H1 (cell line): ENCODE data around the gene RPL36AL. TPM values are rescaled to one million over a fixed set of nuclear protein-coding genes. Genes with fewer than 3 reads are reported as not detected.

Experiments used
- ATF3 ChIP-seq: IDR thresholded peaks from 2 replicates; pipeline ENCODE4 v1.6.1; 2011; ENCODE audit warnings: low read depth, mild to moderate bottlenecking, low read length; ENCODE audit not compliant: insufficient read depth
- BACH1 ChIP-seq: IDR thresholded peaks from 2 replicates; pipeline ENCODE4 v1.6.1; 2012; ENCODE audit warnings: low read length, improper control_type of control experiment
- BCL11A ChIP-seq, 2 experiments: IDR thresholded peaks; one replicate each; pipeline ENCODE4 v1.6.1; 2011; ENCODE audit warnings: low read depth in 2 of 2, low read length in 2 of 2, mild to moderate bottlenecking in 2 of 2
- CBX8 ChIP-seq: fragments of 300-800, 300-1000 bp; sonication (generic); IDR thresholded peaks from 2 replicates; pipeline ENCODE4 v1.7.1; 2016; ENCODE audit warnings: low read depth, low read length, borderline replicate concordance
- CHD1 ChIP-seq: IDR thresholded peaks from 2 replicates; pipeline ENCODE4 v1.6.1; 2012; ENCODE audit warnings: low read depth, low read length, improper control_type of control experiment
- CREB1 ChIP-seq: IDR thresholded peaks from 2 replicates; pipeline ENCODE4 v1.6.1; 2012; ENCODE audit warnings: inconsistent platforms
- E2F6 ChIP-seq: IDR thresholded peaks from 2 replicates; pipeline ENCODE4 v1.6.1; 2012; ENCODE audit warnings: inconsistent platforms
- GABPA ChIP-seq: IDR thresholded peaks from 2 replicates; pipeline ENCODE4 v1.6.1; 2011; ENCODE audit warnings: mild to moderate bottlenecking, low read length, moderate library complexity, borderline replicate concordance; ENCODE audit not compliant: insufficient read depth
- GTF2F1 ChIP-seq: IDR thresholded peaks from 2 replicates; pipeline ENCODE4 v1.6.1; 2012; ENCODE audit warnings: low read depth, low read length, improper control_type of control experiment, borderline replicate concordance
- JUND ChIP-seq: IDR thresholded peaks from 2 replicates; pipeline ENCODE4 v1.6.1; 2011; ENCODE audit warnings: mild to moderate bottlenecking, improper control_type of control experiment, low read length
- NANOG ChIP-seq: IDR thresholded peaks from 2 replicates; pipeline ENCODE4 v1.6.1; 2011; ENCODE audit warnings: low read length, low read depth, mild to moderate bottlenecking, inconsistent platforms; ENCODE audit not compliant: insufficient read depth, poor library complexity, severe bottlenecking
- NRF1 ChIP-seq: IDR thresholded peaks from 2 replicates; pipeline ENCODE4 v1.6.1; 2011; ENCODE audit warnings: mild to moderate bottlenecking, low read depth, low read length, improper control_type of control experiment
- POLR2A ChIP-seq, 2 experiments: IDR thresholded peaks; 1 replicate in 1 of 2; 2 replicates in 1 of 2; pipeline ENCODE4 v1.6.1; 2011; ENCODE audit warnings: low read depth in 2 of 2, low read length in 2 of 2, mild to moderate bottlenecking in 2 of 2; ENCODE audit errors: control extremely low read depth in 1 of 2
- POLR2AphosphoS5 ChIP-seq: IDR thresholded peaks from 2 replicates; pipeline ENCODE4 v1.6.1; 2011; ENCODE audit warnings: low read depth, low read length
- POU5F1 ChIP-seq: IDR thresholded peaks from 2 replicates; pipeline ENCODE4 v1.6.1; 2011; ENCODE audit warnings: low read depth, mild to moderate bottlenecking, low read length, moderate library complexity
- RFX5 ChIP-seq: IDR thresholded peaks from 2 replicates; pipeline ENCODE4 v1.6.1; 2011; ENCODE audit warnings: low read depth, low read length, improper control_type of control experiment, borderline replicate concordance
- SAP30 ChIP-seq: fragments of 300-600 bp; sonication (generic); IDR thresholded peaks from 2 replicates; pipeline ENCODE4 v1.7.1; 2012; ENCODE audit warnings: low read length, moderate library complexity, mild to moderate bottlenecking, inconsistent platforms; ENCODE audit not compliant: insufficient read depth, insufficient replicate concordance
- SIRT6 ChIP-seq: IDR thresholded peaks from one replicate; pipeline ENCODE4 v1.7.1; 2012; ENCODE audit warnings: low read length, inconsistent platforms
- SIX5 ChIP-seq: IDR thresholded peaks from 2 replicates; pipeline ENCODE4 v1.6.1; 2011; ENCODE audit warnings: mild to moderate bottlenecking, low read depth, low read length
- SUZ12 ChIP-seq: fragments of 200-600 bp; sonication (generic); IDR thresholded peaks from 2 replicates; pipeline ENCODE4 v1.6.1; 2012; ENCODE audit warnings: mild to moderate bottlenecking, inconsistent platforms, low read length, moderate library complexity, mixed read lengths
- TCF12 ChIP-seq: IDR thresholded peaks from 2 replicates; pipeline ENCODE4 v1.6.1; 2011; ENCODE audit warnings: low read depth, mild to moderate bottlenecking, low read length
- polyA plus RNA-seq, 7 experiments: library from polyadenylated mRNA; depleted of rRNA in 3 of 7; stranded (reverse) in 5 of 7; unstranded in 2 of 7; fragments of >200 nt in 5 of 7; fragments of 200-250 nt in 2 of 7; gene quantifications; 1 replicate in 5 of 7; 2 replicates in 1 of 7; 4 replicates in 1 of 7; pipeline versions ENCODE4 v1.2.1 to v1.2.3, GENCODE V29; 2011 to 2013; ENCODE audit warnings: missing spikeins in 2 of 7, mixed read lengths in 2 of 7
- total RNA-seq: library from RNA; stranded (reverse); fragmentation: NEBNext Ultra II Directional; extraction: Animal tissue kit (Norgen Biotek cat#: 25700); gene quantifications from 2 replicates; pipeline ENCODE4 v1.2.1, GENCODE V29; 2021

RPL36AL gene
- total and polyA plus RNA-seq, 2 of the 8 experiments (the other 6 are each of a cell fraction or from before 2014, with no cell fraction given), result 138 to 230 TPM

GRCh38 chr14:49598485-49599300 is 21.7 kb downstream of the RPL36AL start, which contains the start of gene LRR1 (continued):
- TF ChIP-seq SIRT6, result no peak
- TF ChIP-seq BCL11A (IDR thresholded peaks at IDR 0.05; ENCODE audit: low read depth in 2 of 2, low read length in 2 of 2), result no peak
- TF ChIP-seq SUZ12, result no peak
- 0 out of 2 replicates have a peak, but pooled peaks have one; percentile 24 for TF ChIP-seq TCF12
- TF ChIP-seq NANOG, result no peak
- no peak for TF ChIP-seq SIX5
- no peak for TF ChIP-seq RFX5
- peak; percentile 45 to 96 for TF ChIP-seq POLR2A (IDR thresholded peaks at IDR 0.05; ENCODE audit: control extremely low read depth in 1 of 2, low read depth in 2 of 2, low read length in 2 of 2)
- TF ChIP-seq CHD1, result no peak; the same call in 1 of the 2 replicates
- TF ChIP-seq GABPA, result no peak
- no peak for TF ChIP-seq CBX8
- no peak for TF ChIP-seq ATF3
- peak; percentile 90 for TF ChIP-seq E2F6
- TF ChIP-seq JUND, result no peak
- TF ChIP-seq SAP30, result peak; percentile 73
- no peak for TF ChIP-seq NRF1
- peak; percentile 58 for TF ChIP-seq CREB1
- TF ChIP-seq POU5F1, result no peak
- TF ChIP-seq POLR2AphosphoS5, result peak; percentile 93
- no peak for TF ChIP-seq GTF2F1
- TF ChIP-seq BACH1, result no peak
